Muscle of back (tissue), 11 donors: Measurements from ENCODE around the gene SCN8A. TPM values are rescaled to one million over a fixed set of nuclear protein-coding genes. Genes with fewer than 3 reads are reported as not detected.
"Not testable (repeated sequence)": the region's sequence is repeated elsewhere in the genome, so short reads cannot be mapped to it uniquely, and the experiment has no call there.

ENCODE experiments used
- DNase-seq, 3 donors: peaks; one replicate each; pipeline versions ENCODE4 v3.0.0 to v3.0.0-alpha.2; 2013
- polyA plus RNA-seq, 10 donors: library from polyadenylated mRNA; unstranded; fragments of 120-200 nt; gene quantifications; one replicate each; pipeline ENCODE4 v1.2.1, GENCODE V29; 2013; ENCODE audit not compliant: insufficient read length in 10 of 10

The SCN8A gene
- polyA plus RNA-seq, 10 donors = 0.24 to 2.7 (median 0.38) TPM

- no peak for DNase-seq
Observed at GRCh38 chr12:51760231-51760630, 169.2 kb downstream of the SCN8A start.

DNA sequence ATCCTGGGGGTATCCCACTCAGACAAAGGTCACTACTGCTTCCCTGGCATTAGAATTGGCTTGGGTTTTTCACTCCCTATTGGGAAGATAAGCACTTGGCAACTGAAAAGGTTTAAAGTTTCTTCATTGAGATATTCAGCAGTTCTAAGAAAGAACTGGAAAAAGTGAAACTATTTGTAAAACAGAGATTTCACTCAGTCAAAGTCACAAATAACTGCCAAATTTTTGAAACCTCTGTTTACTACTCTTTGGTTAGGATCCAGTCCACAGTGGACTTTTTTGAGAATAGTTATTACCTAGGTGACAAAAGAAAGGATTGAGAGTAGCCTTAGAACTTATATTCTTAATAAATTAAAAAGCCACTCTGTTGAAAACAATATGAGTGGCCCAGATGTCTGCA is 172.7 kb downstream of the SCN8A start:
- DNase-seq = no peak

- no peak for DNase-seq
Observed at GRCh38 chr12:51766067-51766676, 175.1 kb downstream of the SCN8A start.

- no peak for DNase-seq
Observed at GRCh38 chr12:51771008-51771407, 180.0 kb downstream of the SCN8A start.

GRCh38 chr12:51773145-51773869 is 182.3 kb downstream of the SCN8A start:
- peak in 1 of 3 donors; percentile 53 for DNase-seq

DNA sequence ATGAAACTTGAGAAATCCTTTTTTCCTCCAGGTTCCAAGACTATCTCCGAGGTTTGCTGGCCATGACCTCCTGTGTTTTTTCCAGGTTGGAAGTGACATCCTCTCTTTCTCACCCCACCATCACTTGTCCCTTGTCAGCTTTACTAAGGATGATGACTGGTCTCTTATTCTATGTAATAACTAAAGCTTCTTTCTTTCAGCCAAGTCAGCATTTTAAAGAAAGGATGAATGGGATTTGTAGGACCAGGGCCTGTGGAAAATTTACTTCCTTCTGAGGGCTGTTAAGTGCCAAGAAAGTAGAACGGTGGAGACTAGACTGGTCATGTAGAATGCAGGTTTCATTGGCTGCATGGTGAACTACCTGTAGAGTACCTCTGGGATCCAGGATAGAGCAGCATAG is 183.9 kb downstream of the SCN8A start:
- DNase-seq = no peak

GRCh38 chr12:51777457-51777856 is 186.4 kb downstream of the SCN8A start:
- DNase-seq = no peak

DNA sequence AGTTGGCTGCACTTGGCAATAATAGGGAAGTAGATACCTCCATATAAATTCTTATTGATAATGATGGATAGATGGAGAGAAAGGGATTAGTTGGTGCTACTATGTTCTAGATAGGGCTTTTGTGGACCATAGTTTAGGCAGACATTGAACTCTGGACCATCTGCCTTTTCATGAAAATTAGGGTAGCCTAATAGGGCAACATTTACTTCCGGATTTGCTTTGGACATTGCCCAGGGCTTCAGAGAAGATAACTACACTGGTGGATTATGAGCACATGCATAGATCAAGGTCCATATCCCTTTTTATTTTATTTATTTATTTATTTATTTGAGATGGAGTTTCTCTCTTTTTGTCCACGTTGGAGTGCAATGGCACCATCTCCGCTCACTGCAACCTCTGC is 186.9 kb downstream of the SCN8A start:
- DNase-seq = no peak

- no peak for DNase-seq
Observed at GRCh38 chr12:51779876-51780275, 188.8 kb downstream of the SCN8A start.

- no peak for DNase-seq
Observed at GRCh38 chr12:51784688-51785087, 193.7 kb downstream of the SCN8A start.

GRCh38 chr12:51785906-51786305 is 194.9 kb downstream of the SCN8A start:
- peak in 1 of 3 donors; percentile 11 for DNase-seq

GRCh38 chr12:51788876-51789275 is 197.8 kb downstream of the SCN8A start:
- DNase-seq = peak in 1 of 3 donors; percentile 47

DNA sequence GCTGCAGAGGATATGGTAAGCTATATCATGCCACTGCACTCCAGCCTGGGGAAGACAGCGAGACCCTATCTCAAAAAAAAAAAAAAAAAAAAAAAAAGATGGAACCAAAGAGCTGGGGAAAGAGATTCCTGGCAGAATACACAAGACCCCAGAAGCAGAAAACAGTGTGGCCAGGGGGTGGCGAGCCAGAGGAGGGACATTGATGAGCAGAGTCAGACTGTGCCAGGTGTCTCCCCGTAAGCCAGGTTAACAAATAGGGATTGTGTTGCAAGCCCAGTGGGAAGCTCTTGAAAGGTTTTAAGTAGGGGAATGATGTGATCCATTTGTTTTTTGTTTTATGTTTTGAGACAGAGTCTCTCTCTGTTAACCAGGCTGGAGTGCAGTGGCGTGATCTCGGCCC is 201.4 kb downstream of the SCN8A start:
- DNase-seq = no peak

GRCh38 chr12:51793201-51793600 is 202.2 kb downstream of the SCN8A start:
- DNase-seq = no peak

DNA sequence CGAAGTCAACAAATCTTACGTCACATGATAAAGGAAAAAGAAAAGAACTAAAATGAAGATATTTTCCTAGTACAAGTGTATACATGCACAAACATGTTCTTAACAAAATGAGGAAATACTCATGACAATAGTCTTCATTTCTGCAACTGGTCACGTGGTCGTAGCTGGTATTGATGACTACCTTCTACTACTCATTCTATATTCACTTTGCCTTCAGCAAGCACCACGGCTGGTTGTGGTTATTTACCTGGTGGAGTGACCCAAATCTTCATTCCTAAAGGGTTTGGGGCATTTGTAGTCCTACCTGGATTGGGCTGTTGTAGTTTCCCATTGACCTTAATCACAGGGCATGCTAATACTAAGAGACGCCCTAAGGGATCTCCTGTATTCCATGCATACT is 206.3 kb downstream of the SCN8A start:
- no peak for DNase-seq

DNA sequence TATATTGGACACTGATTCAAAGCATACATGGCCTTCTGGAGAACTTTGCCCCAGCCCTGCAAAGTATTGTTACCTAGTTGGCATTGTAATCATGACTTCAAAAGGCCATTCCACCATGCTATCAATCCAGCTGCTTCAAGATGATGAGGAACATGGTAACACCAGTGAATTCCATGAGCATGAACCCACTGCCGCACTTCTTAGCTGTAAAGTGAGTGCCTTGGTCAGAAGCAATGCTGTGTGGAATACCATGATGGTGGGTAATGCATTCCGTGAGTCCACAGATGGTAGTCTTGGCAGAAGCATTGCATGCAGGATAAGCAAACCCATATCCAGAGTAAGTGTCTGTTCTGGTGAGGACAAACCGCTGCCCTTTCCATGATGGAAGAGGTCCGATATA is 207.0 kb downstream of the SCN8A start:
- DNase-seq = not testable (repeated sequence)

GRCh38 chr12:51798501-51798900 is 207.5 kb downstream of the SCN8A start:
- DNase-seq = no peak

DNA sequence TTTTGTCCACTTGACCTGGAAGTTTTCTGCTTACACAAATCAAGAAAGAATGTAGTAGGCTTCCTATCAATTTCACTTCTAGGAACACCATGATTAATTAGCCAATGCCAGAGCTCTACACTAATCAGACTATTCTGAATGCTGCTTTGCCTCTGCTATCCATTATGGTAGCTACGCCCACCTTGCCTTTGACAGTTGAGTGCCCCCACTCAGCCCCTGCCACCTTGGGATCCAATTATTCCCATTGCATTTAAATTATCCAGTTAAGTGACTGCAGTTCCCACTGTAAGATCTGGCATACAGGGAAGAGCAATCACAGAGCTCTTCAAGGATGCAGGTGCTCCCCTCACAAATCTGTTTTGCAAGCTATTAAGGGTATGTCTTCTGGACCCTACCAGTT is 210.0 kb downstream of the SCN8A start:
- DNase-seq = no peak

GRCh38 chr12:51806896-51807295 is 215.9 kb downstream of the SCN8A start:
- no peak for DNase-seq

DNA sequence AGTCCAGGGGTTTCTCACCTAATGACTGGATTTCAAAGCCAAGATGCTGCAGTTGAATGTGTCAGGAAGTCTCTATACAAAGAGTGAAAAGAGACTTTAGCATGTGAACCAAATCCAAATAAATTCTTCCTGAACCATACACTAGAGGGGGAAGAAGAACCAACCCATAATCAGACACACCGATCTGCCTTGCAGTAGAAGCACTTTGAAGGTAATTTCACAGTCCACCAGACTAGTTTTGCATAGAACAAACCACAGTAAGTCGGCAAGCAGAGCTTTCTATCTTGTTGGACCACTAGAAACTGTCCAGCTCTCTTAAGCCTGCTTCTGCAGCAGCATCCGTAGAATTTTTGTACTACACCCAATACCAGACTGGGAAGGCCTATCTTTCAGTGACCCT is 218.2 kb downstream of the SCN8A start:
- peak in 1 of 3 donors; percentile 13 for DNase-seq

DNA sequence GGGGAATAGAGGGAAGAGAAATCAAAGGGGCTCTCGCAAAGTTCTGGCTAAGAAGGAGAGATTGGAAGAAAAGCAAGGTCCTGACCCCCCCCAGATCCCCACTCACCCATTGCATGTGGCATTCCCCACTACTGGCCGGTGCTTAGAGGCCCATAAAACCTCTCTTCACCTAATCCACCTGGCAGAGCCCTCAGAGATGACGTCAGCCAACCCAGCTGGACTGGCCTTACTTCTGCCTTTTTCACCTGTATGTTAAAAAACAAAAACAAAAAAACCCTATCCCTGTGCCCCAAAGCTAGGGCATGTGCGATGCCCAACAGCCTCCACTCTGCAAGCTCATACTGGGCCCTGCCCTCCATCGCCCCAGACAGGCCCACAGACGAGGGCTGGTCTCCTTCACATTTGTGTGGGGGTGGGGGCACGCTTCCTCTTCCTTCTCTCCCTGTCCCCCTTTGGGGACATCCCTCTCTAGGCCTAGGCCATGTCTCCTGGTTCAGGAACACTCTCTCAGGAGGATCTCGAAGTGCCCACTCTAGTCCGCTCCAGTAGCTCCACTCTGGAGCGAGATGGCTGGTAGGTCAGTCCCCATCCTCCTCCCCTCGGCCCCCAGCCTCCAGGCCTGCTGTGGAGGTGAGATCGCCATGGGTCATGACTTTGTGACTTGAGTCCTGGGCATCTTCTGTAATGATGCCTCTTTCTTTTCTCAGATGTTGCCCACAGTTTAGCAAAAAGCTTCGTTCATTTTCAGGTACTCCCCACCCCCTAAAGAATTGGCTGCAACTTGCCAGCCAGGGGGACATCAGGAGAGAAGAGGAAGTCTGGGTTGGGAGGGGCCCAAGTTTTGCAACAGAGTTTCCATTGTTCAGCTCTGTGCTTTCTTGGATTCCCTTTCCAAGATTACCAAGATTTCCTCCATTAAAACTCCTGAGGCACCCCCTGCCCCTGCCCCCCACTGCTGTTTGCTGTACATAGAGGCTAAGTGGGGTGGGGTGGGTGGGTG is 220.5 kb downstream of the SCN8A start:
- no peak for DNase-seq

- no peak for DNase-seq
Observed at GRCh38 chr12:51812871-51813270, 221.8 kb downstream of the SCN8A start.

- no peak for DNase-seq
Observed at GRCh38 chr12:51813931-51814310, 222.9 kb downstream of the SCN8A start.
